Ovary (tissue), 9 donors: ENCODE results near the gene RYR2. TPM values are rescaled to one million over a fixed set of nuclear protein-coding genes. Genes with fewer than 3 reads are reported as not detected.
A peak's percentile ranks its signal among the peaks of the same experiment; 100 is the strongest.

Experiments used
- DNase-seq, 5 donors: peaks; one replicate each; pipeline ENCODE4 v3.0.0-alpha.2; 2019 to 2020
- H3K27ac ChIP-seq, 2 donors: fragments of 200-600 bp; one replicate each; pipeline versions ENCODE4 v1.5.1 to v1.8.0; 2019 to 2022
- H3K27me3 ChIP-seq: fragments of 200-600 bp; one replicate; pipeline ENCODE4 v1.8.0; 2022
- H3K36me3 ChIP-seq: fragments of 200-600 bp; sonication (generic); one replicate; pipeline ENCODE4 v1.5.1; 2019
- H3K4me1 ChIP-seq: one replicate; pipeline ENCODE4 v1.8.1; 2013; ENCODE audit warnings: mild to moderate bottlenecking, moderate library complexity; ENCODE audit not compliant: insufficient read depth
- H3K4me3 ChIP-seq: fragments of 200-600 bp; sonication (generic); one replicate; pipeline ENCODE4 v1.5.1; 2017
- H3K9me3 ChIP-seq, 2 donors: fragments of 200-600 bp in 1 of 2; sonication (generic) in 1 of 2; one replicate each; pipeline versions ENCODE4 v1.5.1 to v1.8.1; 2013 to 2019; ENCODE audit warnings: mild to moderate bottlenecking in 1 of 2, moderate library complexity in 1 of 2
- CTCF ChIP-seq, 3 donors: fragments of 450-650 bp in 2 of 3; fragments of 200-600 bp in 1 of 3; IDR thresholded peaks; one replicate each; pipeline versions ENCODE4 v1.5.1 to v1.8.0; 2016 to 2022; ENCODE audit warnings: antibody characterized with exemption in 3 of 3, mild to moderate bottlenecking in 1 of 3
- EP300 ChIP-seq: sonication (generic); formaldehyde crosslinking; IDR thresholded peaks from one replicate; pipeline ENCODE4 v1.6.1; 2017; ENCODE audit warnings: antibody characterized with exemption
- POLR2A ChIP-seq: fragments of 450-650 bp; IDR thresholded peaks from one replicate; pipeline ENCODE4 v1.6.1; 2017; ENCODE audit warnings: antibody characterized with exemption, mild to moderate bottlenecking, moderate library complexity
- WGBS, 3 donors: extraction: QIAGEN DNeasy Blood & Tissue Kit in 1 of 3; methylation state at CpG; one replicate each; pipeline versions ENCODE4 v1.1.5 to v1.1.7; 2013 to 2017; 5-methylcytosine and 5-hydroxymethylcytosine counted together
- intact Hi-C, 4 donors: fragments of 100-400 bp; cut with DNase I; formaldehyde crosslinking; loops; one replicate each; pipeline versions ENCODE4 v1.11.0 to v1.15.1; 2022 to 2023
- polyA plus RNA-seq, 2 donors: library from polyadenylated mRNA; stranded (reverse); fragments of 200-250 nt in 1 of 2; fragments of 350-450 nt in 1 of 2; fragmentation: Illumina TruSeq in 1 of 2; extraction: RNeasy Lipid Tissue Mini Kit (QIAGEN cat#74804) in 1 of 2; gene quantifications; one replicate each; pipeline ENCODE4 v1.2.3, GENCODE V29; 2013 to 2014
- total RNA-seq, 7 donors: library from RNA; depleted of rRNA in 2 of 7; stranded (reverse); fragments of >200 nt in 2 of 7; fragmentation: NEBNext Ultra II Directional in 3 of 7; extraction: Animal tissue kit (Norgen Biotek cat#: 25700) in 3 of 7; gene quantifications; one replicate each; pipeline versions ENCODE4 v1.1.0 to v1.2.4, GENCODE V29; 2016 to 2023
- donor health status: DM: no; HTN: no; CAD: no; lungs with moderate emphysema.
- donor health status: DM: no; HTN: no; CAD: no.
- donor health status: Bipolar disorder and iron deficiency.
- donor health status: DM: yes; HTN: yes; CAD: no.
- donor health status: DM: no; HTN: no; CAD: no.
- donor health status: DM: yes; HTN: yes; CAD: no.

Gene RYR2
- total and polyA plus RNA-seq, 9 donors = 3.0 to 13.8 (median 5.4) TPM

GRCh38 chr1:237211031-237211430 is 169.0 kb downstream of the RYR2 start:
- intact Hi-C loops = no loop called here
- H3K27me3 ChIP-seq = no peaks in the 10 kb centered on the region
- no peak overlapping the region for H3K4me3 ChIP-seq
- H3K9me3 ChIP-seq = no peaks in the 10 kb centered on the region
- no peaks in the 10 kb centered on the region for H3K36me3 ChIP-seq
- WGBS, 3 donors = 72 to 82% (median 80%) methylated on average over 5 of the region's 5 CpGs
- DNase-seq = no peak
- no peak overlapping the region for H3K27ac ChIP-seq
- no peaks in the 10 kb centered on the region for H3K4me1 ChIP-seq
- TF ChIP-seq POLR2A = no peak
- no peak for TF ChIP-seq CTCF (IDR thresholded peaks at IDR 0.05)
- TF ChIP-seq EP300 = no peak

DNA sequence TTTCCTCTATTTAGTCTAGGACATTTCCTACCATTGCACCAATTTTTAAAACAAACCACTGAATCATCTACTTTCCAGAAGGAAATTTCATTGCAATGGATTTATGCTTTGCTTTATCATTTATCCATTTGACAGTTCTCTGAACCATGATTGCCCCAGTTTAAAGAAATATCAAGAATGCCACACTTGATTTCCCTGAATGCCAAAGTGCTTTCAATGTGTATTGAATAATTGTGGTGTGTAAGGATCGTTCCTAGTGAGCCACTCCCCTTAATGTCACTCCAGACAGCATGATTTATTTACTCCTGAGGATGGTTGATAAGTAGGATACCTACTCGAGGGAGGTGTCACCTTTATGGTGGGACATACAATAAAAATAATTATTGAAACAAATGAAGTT is 169.6 kb downstream of the RYR2 start:
- no peak for DNase-seq

DNA sequence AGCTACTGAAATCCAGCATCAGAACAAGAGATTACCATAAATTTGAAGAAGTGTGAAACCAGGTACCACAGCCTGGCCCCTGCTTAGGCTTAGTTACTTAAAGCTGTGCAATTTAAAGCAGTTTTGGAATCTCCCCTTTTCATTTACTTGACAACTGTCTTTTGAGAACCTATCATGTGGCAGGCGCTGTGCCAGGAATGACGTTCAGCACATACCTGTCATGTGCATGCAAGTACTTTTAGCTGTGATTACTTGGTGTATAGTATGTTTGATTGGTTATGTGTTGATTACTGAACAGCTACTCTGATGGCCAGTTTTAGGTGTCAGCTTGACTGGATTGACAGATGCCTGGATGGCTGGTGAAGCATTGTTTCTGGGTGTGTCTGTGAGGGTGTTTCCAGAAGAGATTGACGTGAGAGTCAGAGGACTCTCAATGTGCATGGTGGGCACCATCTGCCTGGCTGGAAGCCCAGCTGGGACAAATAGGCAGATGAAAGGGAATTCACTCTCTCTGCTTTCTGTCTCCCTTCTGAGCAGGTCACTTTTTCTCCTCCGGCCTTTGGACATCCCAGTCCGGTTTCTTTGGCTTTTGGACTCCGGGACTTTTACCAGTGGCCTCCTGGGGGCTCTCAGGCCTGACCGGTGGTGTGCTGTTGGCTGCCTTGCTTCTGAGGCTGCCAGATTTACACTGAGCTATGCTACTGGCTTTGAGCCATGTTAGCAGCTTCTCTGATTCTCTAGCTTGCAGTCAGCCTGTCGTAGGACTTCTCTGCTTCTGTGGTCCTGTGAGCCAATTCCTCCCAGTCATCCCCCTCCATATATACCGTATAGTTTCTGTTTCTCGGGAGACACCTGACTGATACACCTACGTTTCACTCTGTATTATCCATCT is 178.0 kb downstream of the RYR2 start:
- Histone ChIP-seq H3K36me3 (no peaks in the 10 kb centered on the region), H3K27ac (no peak overlapping the region), H3K4me3 (no peak overlapping the region), H3K27me3 (no peaks in the 10 kb centered on the region), H3K9me3 (no peaks in the 10 kb centered on the region), H3K4me1 (peaks cover 3% of the 10 kb centered on the region)
- no peak for TF ChIP-seq POLR2A
- no peak for TF ChIP-seq EP300
- no peak for TF ChIP-seq CTCF (IDR thresholded peaks at IDR 0.05)
- intact Hi-C loops = no loop called here
- DNase-seq = peak; percentile 39 to 63 (median 43)
- WGBS, 3 donors = 20 to 23% (median 20%) methylated on average over 11 of the region's 11 CpGs

More for the DNA sequence above, 169.6 kb downstream of the RYR2 start:
- no peaks in the 10 kb centered on the region for H3K27me3 ChIP-seq
- intact Hi-C loops = no loop called here
- 11 to 18% (median 11%) methylated on average over 2 of the region's 2 CpGs for WGBS, 3 donors
- H3K4me1 ChIP-seq = no peaks in the 10 kb centered on the region
- H3K27ac ChIP-seq = no peak overlapping the region
- no peak overlapping the region for H3K4me3 ChIP-seq
- H3K9me3 ChIP-seq = no peaks in the 10 kb centered on the region
- no peaks in the 10 kb centered on the region for H3K36me3 ChIP-seq
- TF ChIP-seq EP300 (no peak), POLR2A (no peak), CTCF (IDR thresholded peaks at IDR 0.05) (no peak)

GRCh38 chr1:237223419-237223818 is 181.4 kb downstream of the RYR2 start:
- Histone ChIP-seq H3K4me3 (no peak overlapping the region), H3K9me3 (no peaks in the 10 kb centered on the region), H3K27ac (no peak overlapping the region), H3K27me3 (no peaks in the 10 kb centered on the region), H3K36me3 (no peaks in the 10 kb centered on the region), H3K4me1 (peaks cover 5% of the 10 kb centered on the region)
- intact Hi-C loops = no loop called here
- DNase-seq = no peak
- TF ChIP-seq CTCF (IDR thresholded peaks at IDR 0.05) (no peak), EP300 (no peak), POLR2A (no peak)
- 96 to 97% (median 97%) methylated on average over 2 of the region's 2 CpGs for WGBS, 3 donors
